HG02571 (cell line): ENCODE data around the gene RECK.
"Not testable (repeated sequence)": the region's sequence is repeated elsewhere in the genome, so short reads cannot be mapped to it uniquely, and the experiment has no call there.

ENCODE experiments used
- ATAC-seq: cut with Tn5 transposase; IDR thresholded peaks from one replicate; pipeline ENCODE4 v1.9.1; 2021; ENCODE audit warnings: mild to moderate bottlenecking, moderate library complexity; ENCODE audit not compliant: unreplicated experiment

Gene RECK

DNA sequence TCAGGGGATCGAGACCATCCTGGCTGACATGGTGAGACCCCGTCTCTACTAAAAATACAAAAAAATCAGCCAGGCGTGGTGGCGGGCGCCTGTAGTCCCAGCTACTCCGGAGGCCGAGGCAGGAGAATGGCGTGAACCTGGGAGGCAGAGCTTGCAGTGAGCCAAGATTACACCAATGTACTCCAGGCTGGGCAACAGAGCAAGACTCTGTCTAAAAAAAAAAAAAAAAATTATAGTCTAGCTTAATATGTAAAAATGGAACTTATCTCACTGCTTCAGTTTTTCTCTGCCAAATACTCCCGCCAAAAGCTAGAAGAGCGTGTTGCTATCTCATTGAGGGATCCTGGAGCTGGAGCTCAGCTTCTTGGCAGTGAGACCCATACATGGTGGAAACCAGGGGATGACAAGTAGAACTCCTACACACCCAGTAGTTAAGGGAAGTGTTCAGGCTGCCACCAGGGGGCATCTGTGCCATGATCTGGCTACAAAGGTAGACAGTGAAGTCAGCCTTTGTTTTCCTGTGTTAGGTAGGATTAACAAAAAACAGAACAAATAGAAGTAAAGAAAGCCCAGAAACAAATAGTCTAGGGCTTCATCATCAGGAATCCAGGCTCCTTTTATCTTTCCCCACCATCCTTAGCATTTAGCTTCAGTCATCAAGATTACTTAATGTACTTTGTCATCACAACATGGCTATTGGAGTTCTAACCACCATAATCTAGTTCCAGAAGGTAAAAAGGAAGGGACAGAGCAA is 66.2 kb downstream of the RECK start:
- ATAC-seq: peak; percentile 58

DNA sequence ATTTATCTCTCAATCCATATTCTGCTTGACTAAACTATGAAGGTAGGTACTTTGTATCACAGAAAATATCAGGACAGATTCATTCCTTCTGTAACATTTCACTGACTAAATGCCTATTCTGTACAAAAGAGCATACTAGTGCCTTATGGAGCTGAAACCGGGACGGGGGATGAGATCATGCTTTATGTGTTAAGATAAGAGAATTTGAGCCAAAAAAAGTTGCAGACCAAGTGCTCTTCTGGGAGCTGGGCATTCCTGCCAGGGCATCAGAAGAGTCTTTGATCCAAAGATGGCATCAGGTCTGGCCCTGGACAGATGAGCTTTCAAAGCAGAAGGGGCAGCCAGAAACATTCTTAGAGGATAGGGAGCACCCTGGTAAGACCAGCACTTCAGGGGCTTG is 72.4 kb downstream of the RECK start:
- ATAC-seq: no peak

- ATAC-seq: no peak
Measured at GRCh38 chr9:36110434-36110833, 73.7 kb downstream of the RECK start.

GRCh38 chr9:36112516-36112915 is 75.8 kb downstream of the RECK start:
- no peak for ATAC-seq

DNA sequence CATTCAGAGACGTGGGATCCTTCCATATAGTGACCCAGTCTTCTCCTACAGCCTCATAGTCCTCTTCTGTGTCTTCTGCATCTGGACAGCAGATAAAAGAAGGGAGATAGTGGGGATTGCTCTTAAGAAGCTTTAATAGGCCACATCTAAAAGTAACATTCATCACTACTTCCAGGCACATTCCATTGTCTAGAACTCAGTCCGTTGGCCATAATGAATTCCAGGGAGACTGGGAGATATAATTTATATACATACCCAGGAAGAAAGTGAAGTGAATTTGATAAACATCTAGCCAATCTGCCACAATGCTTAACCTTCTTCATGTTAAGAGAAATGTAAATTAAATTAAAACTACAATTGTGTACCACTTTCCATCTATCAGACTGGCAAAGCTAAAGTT is 77.3 kb downstream of the RECK start:
- ATAC-seq: no peak

DNA sequence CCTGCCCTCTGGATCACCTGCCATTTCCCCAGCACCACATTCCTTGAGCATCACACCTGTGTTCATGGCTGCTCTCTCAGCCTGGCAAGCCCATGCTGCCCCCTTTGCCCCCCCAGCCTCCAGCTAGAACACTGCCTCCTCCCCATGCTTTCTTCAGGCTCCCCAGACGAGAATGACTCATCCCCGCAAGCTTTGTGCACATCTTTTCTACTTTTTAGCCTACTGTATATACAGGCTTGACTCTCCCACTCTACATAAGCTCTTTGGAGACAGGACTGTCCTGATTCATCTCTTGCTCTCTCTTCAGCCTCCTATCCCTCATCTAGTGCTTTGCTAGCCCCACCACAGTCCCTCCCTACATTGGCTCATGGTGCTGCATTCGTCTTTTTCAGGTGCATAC is 79.9 kb downstream of the RECK start:
- no peak for ATAC-seq

DNA sequence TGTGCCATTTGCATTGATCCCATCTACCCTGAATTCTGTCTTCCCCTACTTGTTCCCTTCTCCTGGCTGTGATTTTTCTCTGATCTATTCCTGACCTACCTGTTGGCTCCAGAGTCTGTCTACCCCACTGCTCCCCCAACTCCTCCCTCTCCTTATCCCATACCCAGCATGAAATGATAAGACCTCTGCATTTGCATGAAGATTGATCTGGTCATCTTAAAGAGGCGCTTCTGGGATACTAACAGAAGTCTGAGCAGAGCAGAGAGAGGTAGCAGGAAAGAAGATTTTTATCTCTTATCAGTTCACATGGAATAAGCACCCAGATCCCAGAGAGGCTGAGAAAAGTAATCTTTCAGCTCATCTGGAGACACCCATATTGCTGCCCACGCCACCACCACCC is 81.5 kb downstream of the RECK start:
- no peak for ATAC-seq

DNA sequence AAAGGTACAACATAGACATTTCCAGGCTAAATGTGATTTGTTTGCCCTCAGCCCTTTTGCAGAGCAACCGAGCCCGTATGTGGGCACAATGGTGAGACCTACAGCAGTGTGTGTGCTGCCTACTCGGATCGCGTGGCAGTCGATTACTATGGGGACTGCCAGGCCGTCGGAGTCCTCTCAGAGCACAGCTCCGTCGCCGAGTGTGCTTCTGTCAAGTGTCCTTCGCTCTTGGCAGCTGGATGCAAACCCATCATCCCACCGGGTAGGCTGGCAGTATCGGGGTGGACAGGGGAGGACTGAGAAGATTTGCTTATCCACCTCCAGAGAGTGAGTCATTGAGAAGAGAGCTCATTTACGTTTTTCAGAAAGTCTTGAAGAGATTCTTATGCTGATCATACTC is 82.0 kb downstream of the RECK start:
- ATAC-seq: no peak

- no peak for ATAC-seq
Measured at GRCh38 chr9:36119476-36119875, 82.8 kb downstream of the RECK start.

DNA sequence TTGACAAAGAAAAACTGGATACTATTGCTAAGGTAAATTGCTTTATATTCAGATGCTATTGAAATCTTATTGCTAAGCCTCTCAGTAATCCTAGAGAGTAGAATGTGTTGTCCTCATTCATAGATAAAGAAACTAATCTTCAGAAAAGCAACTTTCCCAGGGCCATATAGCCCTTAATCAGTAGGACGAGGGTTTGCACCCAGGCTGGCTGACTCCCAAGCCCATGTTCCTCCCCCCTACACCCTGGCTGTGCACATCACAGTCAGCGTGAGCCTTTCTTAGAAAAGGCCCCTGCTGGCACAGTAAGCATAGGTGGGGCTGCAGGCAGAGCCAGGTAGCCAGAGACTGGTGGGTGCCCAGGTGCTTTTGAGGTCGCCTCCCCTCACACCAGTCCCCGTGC is 84.0 kb downstream of the RECK start:
- ATAC-seq: no peak

DNA sequence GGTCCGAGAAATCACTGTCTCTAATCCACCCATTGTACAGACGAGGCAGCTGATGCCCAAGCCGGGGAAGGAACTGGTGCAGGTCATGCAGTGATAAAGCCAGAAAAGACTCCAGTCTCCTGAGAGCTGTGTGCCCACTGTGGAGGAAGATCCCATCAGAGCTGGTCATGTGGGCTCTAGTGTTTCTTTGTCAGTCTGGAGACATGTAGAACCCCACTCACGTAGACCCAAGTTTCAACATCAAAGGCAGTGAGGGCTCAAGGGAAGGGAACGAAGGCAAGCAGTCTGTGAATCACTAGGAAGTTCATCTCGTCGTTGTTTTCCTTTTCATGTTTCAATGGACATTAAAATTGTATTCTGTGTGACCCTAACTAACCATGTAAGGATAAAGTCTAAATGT is 85.3 kb downstream of the RECK start:
- ATAC-seq: no peak

DNA sequence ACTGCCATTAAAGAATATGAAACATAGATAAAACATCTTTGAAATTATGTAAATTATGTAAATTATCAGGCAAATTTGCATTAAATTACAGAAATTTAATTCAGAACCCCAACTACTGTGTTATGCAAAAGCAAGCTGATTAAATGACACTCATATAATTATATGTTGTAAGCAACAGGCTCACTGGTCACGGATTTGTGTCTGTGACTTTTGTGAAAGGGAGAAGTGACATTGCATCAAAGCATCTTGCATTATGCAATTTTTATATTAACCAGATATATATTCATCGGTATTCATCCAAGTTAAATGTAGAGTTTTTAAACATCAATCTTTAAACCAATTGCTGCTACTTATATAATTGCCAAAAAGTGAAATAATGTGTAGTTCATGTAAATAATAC is 86.8 kb downstream of the RECK start:
- ATAC-seq: no peak

- ATAC-seq: no peak
Measured at GRCh38 chr9:36125062-36125855, 88.5 kb downstream of the RECK start.

DNA sequence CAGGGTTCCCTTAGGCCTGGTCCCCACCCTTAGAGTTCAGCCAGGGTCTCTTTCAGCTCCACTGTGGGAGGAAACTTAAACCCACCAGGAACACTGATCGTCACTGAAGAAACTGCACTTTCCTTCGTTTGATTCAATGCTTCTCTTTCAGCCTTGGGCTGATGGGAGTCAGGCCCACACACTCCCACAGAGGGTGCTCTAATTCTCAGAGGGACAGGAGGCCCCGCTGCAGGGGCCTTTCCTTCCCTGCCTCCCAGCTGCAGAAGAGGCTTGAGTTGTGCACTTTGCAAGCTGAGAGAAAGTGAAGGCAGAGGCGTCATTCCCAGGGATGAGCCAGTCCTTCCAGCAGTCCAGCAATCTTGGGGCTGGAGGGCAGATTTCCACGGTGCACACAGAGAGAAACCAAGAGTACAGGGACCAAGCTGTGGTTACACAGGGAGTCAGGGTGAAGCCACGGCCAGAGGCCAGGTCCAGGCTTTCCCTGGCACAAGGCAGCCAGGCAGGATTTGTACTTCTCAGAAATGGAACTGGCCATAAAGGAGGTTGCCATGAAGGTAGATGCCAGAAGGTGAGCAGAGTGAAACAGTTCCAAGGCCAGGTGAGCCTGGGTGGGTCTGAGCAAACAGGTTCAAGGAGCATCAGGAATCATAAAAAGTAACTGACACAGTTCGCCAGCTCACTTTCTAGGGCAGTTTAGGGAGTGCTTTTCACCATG is 89.5 kb downstream of the RECK start:
- no peak for ATAC-seq

DNA sequence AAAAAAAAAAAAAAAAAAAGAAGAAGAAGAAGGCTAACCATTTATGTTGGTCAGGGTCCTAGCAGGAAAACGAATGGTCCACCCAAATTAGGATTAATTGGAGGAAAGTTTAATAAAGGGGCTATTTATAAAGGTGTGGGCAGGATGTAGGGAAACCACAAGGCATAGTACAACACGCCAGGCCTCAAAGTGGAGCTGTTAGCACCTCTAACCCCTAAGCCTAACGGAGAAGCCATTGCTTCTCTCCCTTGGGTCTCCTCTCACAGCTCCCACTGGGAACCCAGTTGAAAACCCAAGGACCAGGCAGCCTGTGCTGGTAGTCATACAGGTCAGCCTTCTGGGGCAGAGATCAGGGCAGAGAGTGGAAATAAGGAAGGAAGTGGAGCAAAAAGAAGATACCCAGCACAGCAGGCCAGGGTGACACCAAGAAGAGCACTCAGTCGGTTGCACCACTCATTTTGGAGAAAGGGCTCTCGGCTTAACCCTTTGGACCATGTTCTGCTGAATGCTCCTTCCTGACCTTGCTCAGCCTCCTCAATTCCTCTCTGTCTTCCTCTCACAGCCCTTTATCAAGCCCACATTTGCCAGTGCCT is 91.0 kb downstream of the RECK start:
- ATAC-seq: no peak

DNA sequence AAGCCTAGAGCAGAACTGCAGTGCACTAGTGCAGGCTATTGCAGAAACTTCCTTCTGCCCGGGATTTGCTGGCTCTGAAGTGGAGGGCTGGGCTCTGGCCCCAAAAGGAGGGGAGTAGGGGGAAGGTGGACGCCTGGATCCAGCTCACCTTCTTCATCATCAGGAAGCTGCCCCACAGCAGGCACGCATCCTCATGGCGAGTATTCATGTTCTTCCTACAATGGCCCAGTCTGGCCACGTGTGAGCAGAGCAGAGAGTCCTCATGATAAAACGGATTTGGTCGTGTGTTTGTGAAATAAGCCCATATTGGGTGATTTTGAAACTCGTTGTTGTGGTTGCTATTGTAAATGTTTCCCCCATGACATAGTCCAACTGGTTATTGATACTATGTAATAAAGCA is 91.6 kb downstream of the RECK start:
- ATAC-seq: no peak

DNA sequence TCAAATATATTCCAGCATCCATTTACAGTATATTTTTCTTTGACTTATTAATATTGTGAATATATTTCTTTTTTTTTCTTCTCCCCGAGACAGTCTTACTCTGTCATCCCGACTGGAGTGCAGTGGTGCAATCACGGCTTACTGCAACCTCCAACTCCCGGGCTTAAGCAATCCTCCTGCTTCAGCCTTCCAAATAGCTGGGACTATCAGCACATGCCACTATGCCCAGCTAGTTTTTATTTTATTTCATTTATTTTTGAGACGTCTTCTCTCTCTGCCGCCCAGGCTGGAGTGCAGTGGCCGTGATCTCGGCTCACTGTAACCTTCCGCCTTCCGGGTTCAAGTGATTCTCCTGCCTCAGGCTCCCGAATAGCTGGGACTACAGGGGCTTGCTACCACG is 92.4 kb downstream of the RECK start:
- ATAC-seq: no peak

GRCh38 chr9:36131666-36132065 is 95.0 kb downstream of the RECK start:
- not testable (repeated sequence) for ATAC-seq

GRCh38 chr9:36132086-36132485 is 95.4 kb downstream of the RECK start:
- ATAC-seq: no peak

GRCh38 chr9:36134761-36135505 is 98.2 kb downstream of the RECK start:
- ATAC-seq: no peak
